DOHH2 (cell line): Measurements from ENCODE around the gene SPATA31E1.

ENCODE experiments used
- H3F3A ChIP-seq: fragments of 200-600 bp; sonication (generic), shearing (Covaris generic); 2 replicates; pipeline ENCODE4 v1.6.0; 2016; ENCODE audit warnings: antibody characterized with exemption, mild to moderate bottlenecking; ENCODE audit not compliant: control insufficient read depth, insufficient read depth
- H3K27ac ChIP-seq: fragments of 200-600 bp; sonication (generic); 2 replicates; pipeline ENCODE4 v1.5.1; 2014; ENCODE audit warnings: low read depth, mild to moderate bottlenecking, low read length, moderate library complexity
- H3K27me3 ChIP-seq: fragments of 200-600 bp; sonication (generic); 2 replicates; pipeline ENCODE4 v1.6.1; 2014; ENCODE audit warnings: mild to moderate bottlenecking, low read length, mixed read lengths; ENCODE audit not compliant: control insufficient read depth
- H3K36me3 ChIP-seq: fragments of 200-600 bp; sonication (generic); 2 replicates; pipeline ENCODE4 v1.6.1; 2014; ENCODE audit warnings: mild to moderate bottlenecking, low read length, moderate library complexity, mixed read lengths; ENCODE audit not compliant: control insufficient read depth
- H3K4me1 ChIP-seq: fragments of 200-600 bp; sonication (generic); 2 replicates; pipeline ENCODE4 v1.6.1; 2014; ENCODE audit warnings: mild to moderate bottlenecking, low read length, mixed read lengths; ENCODE audit not compliant: control insufficient read depth
- H3K4me2 ChIP-seq: fragments of 200-600 bp; sonication (generic); 2 replicates; pipeline ENCODE4 v1.6.0; 2014; ENCODE audit warnings: mild to moderate bottlenecking, low read length, moderate library complexity
- H3K4me3 ChIP-seq: fragments of 200-600 bp; sonication (generic); 2 replicates; pipeline ENCODE4 v1.5.1; 2014; ENCODE audit warnings: mild to moderate bottlenecking, low read length, mixed read lengths
- H3K79me2 ChIP-seq: fragments of 200-600 bp; sonication (generic); 2 replicates; pipeline ENCODE4 v1.6.1; 2014; ENCODE audit warnings: mild to moderate bottlenecking, low read length, mixed read lengths; ENCODE audit not compliant: control insufficient read depth
- H3K9me2 ChIP-seq: fragments of 200-600 bp; sonication (generic); replicated peaks from 2 replicates; pipeline ENCODE4 v1.6.1; 2014; ENCODE audit warnings: mild to moderate bottlenecking, low read length, mixed read lengths; ENCODE audit not compliant: control insufficient read depth
- H3K9me3 ChIP-seq: fragments of 200-600 bp; sonication (generic); 2 replicates; pipeline ENCODE4 v1.6.1; 2014; ENCODE audit warnings: antibody characterized with exemption, low read length, mixed read lengths; ENCODE audit not compliant: control insufficient read depth, insufficient read depth
- H4K20me1 ChIP-seq: fragments of 200-600 bp; sonication (generic); 2 replicates; pipeline ENCODE4 v1.6.0; 2014; ENCODE audit warnings: low read depth, mild to moderate bottlenecking, antibody characterized with exemption, low read length, moderate library complexity; ENCODE audit not compliant: control insufficient read depth, insufficient read depth
- EZH2phosphoT487 ChIP-seq: fragments of 200-600 bp; sonication (generic); IDR thresholded peaks from 2 replicates; pipeline ENCODE4 v1.6.1; 2017; ENCODE audit warnings: borderline replicate concordance, mild to moderate bottlenecking, antibody characterized with exemption, low read length, moderate library complexity, mixed read lengths
- TF ChIP-seq, protein P1 (sequence below): fragments of 200-600 bp; sonication (generic); IDR thresholded peaks from one replicate; pipeline ENCODE4 v1.5.1; 2014; ENCODE audit warnings: antibody characterized with exemption, mild to moderate bottlenecking, low read depth, low read length; ENCODE audit not compliant: poor library complexity, severe bottlenecking

The SPATA31E1 gene

DNA sequence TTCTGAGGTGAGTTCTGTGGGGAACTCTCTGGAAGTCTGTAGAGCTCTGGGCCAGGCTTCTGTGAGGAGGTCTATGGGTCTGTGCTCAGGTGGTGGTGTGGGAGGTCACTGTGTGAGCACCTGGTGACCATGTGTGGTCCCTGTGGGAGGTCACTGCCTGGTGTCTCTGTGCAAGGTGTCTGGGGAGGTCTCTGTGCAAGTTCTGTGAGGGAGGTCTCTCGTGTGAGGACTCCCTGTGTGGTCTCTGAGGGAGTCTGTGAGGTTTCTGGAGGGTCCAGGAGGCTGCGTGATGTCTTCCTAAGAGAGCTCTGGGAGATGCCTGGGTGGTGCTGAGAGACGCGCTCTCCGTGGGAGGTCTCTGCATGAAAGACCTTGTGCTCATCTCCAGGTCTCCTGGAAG is 6.0 kb upstream of the SPATA31E1 start:
- H3K36me3 ChIP-seq: no peaks in the 10 kb centered on the region
- H4K20me1 ChIP-seq: no peaks in the 10 kb centered on the region
- no peaks in the 10 kb centered on the region for H3K9me2 ChIP-seq
- H3K9me3 ChIP-seq: no peaks in the 10 kb centered on the region
- H3K27me3 ChIP-seq: no peaks in the 10 kb centered on the region
- H3K4me3 ChIP-seq: no peak overlapping the region
- H3K79me2 ChIP-seq: no peaks in the 10 kb centered on the region
- no peaks in the 10 kb centered on the region for H3K4me1 ChIP-seq
- H3K4me2 ChIP-seq: no peak overlapping the region
- no peak overlapping the region for H3K27ac ChIP-seq
- TF ChIP-seq, protein P1, sequence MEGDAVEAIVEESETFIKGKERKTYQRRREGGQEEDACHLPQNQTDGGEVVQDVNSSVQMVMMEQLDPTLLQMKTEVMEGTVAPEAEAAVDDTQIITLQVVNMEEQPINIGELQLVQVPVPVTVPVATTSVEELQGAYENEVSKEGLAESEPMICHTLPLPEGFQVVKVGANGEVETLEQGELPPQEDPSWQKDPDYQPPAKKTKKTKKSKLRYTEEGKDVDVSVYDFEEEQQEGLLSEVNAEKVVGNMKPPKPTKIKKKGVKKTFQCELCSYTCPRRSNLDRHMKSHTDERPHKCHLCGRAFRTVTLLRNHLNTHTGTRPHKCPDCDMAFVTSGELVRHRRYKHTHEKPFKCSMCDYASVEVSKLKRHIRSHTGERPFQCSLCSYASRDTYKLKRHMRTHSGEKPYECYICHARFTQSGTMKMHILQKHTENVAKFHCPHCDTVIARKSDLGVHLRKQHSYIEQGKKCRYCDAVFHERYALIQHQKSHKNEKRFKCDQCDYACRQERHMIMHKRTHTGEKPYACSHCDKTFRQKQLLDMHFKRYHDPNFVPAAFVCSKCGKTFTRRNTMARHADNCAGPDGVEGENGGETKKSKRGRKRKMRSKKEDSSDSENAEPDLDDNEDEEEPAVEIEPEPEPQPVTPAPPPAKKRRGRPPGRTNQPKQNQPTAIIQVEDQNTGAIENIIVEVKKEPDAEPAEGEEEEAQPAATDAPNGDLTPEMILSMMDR: no peak
- TF ChIP-seq EZH2phosphoT487: no peak
- no peaks in the 10 kb centered on the region for H3F3A ChIP-seq

DNA sequence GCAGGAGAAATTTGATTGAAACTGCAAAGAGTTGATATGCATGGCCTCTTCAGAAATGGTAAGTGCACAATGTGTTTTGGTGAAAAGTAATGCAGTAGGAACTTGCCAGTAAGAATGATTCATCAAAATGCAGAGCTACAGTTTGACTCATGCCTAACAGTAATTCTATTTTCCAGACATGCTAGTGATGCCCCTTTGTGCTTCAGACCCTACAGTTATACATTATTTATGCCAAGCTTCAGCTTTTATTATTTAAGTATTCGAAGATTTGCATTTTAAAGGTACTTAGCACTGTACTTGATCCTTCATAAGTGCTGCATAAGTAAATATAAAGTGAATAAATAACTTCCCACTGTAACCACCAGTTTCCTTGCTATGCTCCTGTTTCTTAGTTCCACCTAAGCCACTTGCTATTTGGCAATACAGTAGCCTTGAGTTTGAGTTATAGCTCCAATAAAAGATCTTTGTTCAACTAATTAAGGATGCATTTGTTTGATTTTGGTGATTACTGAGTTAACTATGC is 3.6 kb upstream of the SPATA31E1 start:
- Histone ChIP-seq H3K79me2 (no peaks in the 10 kb centered on the region), H3K27me3 (no peaks in the 10 kb centered on the region), H3F3A (no peaks in the 10 kb centered on the region), H3K4me2 (no peak overlapping the region), H3K36me3 (no peaks in the 10 kb centered on the region), H3K27ac (no peak overlapping the region), H4K20me1 (no peaks in the 10 kb centered on the region), H3K9me3 (no peaks in the 10 kb centered on the region), H3K4me1 (no peaks in the 10 kb centered on the region), H3K4me3 (no peak overlapping the region), H3K9me2 (no peaks in the 10 kb centered on the region)
- TF ChIP-seq EZH2phosphoT487: no peak
- TF ChIP-seq, protein P1: no peak

DNA sequence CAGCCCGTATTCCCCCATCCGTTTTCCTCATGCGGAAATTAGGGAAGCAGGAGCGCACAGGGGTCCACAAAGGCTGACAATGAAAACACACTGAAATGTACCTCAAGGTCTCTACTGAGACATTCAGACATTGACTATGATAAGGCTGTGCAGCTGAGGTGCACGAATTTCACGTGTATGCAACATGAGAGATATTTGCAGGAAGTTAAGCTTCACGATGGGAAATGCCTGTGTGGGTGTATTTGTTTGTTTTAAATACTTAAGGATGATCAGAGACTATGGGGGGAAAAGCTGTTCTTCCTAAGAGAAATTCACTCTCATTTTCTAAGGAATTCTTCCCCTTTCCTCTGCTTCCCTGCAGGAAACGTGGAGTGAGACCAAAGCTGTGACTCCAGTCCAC is 2.6 kb upstream of the SPATA31E1 start:
- Histone ChIP-seq H3F3A (no peaks in the 10 kb centered on the region), H3K4me3 (no peak overlapping the region), H4K20me1 (no peaks in the 10 kb centered on the region), H3K4me1 (no peaks in the 10 kb centered on the region), H3K27me3 (no peaks in the 10 kb centered on the region), H3K36me3 (no peaks in the 10 kb centered on the region), H3K9me3 (no peaks in the 10 kb centered on the region), H3K27ac (no peak overlapping the region), H3K4me2 (no peak overlapping the region), H3K9me2 (no peaks in the 10 kb centered on the region), H3K79me2 (no peaks in the 10 kb centered on the region)
- TF ChIP-seq, protein P1: no peak
- no peak for TF ChIP-seq EZH2phosphoT487
